ENCODE measurements around the gene FAM3C. TPM values are rescaled to one million over a fixed set of nuclear protein-coding genes. Genes with fewer than 3 reads are reported as not detected.

FAM3C gene
- total RNA-seq, 1 experiment from 2014 or later = 322 TPM

DNA sequence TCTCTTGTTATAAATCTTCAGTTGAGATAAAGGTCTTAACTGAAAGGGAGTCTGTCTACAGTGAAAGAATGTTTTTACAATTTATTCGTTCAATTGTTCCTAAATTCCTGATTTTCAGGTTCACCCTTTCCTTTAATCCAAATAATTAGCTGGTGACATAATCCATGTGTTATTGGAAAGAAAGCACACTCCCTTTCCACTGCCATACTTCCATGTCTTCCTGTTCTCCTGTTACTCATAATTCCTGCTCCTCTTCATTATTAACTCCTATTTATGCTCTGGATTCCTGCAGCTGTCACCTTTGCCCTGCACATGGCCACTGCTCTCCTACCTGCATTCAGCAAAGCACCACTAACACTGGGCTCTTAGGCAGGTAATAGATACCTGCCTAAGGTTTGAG is 40.0 kb upstream of the FAM3C start:
- intact Hi-C loops (cut with micrococcal nuclease) = no loop called here
- DNase-seq (ENCODE audit: low read depth, low spot score) = no peak

More for the DNA sequence above, 40.0 kb upstream of the FAM3C start:
- no TSS peak for BruUV-seq (replicated peaks)
- Histone ChIP-seq H3K4me1 (ENCODE audit: control insufficient read depth in 1 of 2, insufficient read depth in 2 of 2, low read length in 2 of 2) (peaks cover 9 to 13% of the 10 kb centered on the region in 2 experiments), H4K20me1 (ENCODE audit: insufficient read depth) (no peaks in the 10 kb centered on the region), H3K9me2 (ENCODE audit: insufficient read depth) (0 out of 2 replicates have a peak, but pooled peaks cover 3% of the 10 kb centered on the region), H3K9me3 (ENCODE audit: control insufficient read depth in 1 of 2, insufficient read depth in 1 of 2, low read depth in 1 of 2, low read length in 2 of 2) (no peaks in the 10 kb centered on the region), H3K79me2 (ENCODE audit: insufficient read depth, low read length) (no peaks in the 10 kb centered on the region), H3K27ac (ENCODE audit: low read depth, low read length) (no peak overlapping the region), H3K9ac (ENCODE audit: low read length) (no peak overlapping the region), H3K4me3 (replicated peaks in 1 of 2; ENCODE audit: low read depth in 1 of 2, low read length in 2 of 2) (no peak overlapping the region), H3K27me3 (ENCODE audit: insufficient read depth, low read length) (no peaks in the 10 kb centered on the region), H2AFZ (ENCODE audit: low read depth, low read length, poor library complexity, severe bottlenecking) (no peak overlapping the region), H3K36me3 (ENCODE audit: control insufficient read depth in 1 of 2, insufficient read depth in 2 of 2, low read length in 2 of 2) (no peaks in the 10 kb centered on the region), H3K4me2 (ENCODE audit: low read length) (no peak overlapping the region)
- no peak for TF ChIP-seq MAX (IDR thresholded peaks at IDR 0.05)
- no peak for TF ChIP-seq SRF (IDR thresholded peaks at IDR 0.05; ENCODE audit: low read depth)
- no peak for TF ChIP-seq EGR1 (IDR thresholded peaks at IDR 0.05; ENCODE audit: low read depth)
- TF ChIP-seq EZH2 (IDR thresholded peaks at IDR 0.05) = no peak
- no peak for TF ChIP-seq CBX3 (IDR thresholded peaks at IDR 0.05; ENCODE audit: low read depth)
- no peak for TF ChIP-seq JUND (IDR thresholded peaks at IDR 0.05)
- TF ChIP-seq POLR2AphosphoS5 (IDR thresholded peaks at IDR 0.05; ENCODE audit: low read depth, low read length) = no peak
- TF ChIP-seq EZH2phosphoT487 (IDR thresholded peaks at IDR 0.05; ENCODE audit: borderline replicate concordance) = no peak
- TF ChIP-seq REST (IDR thresholded peaks at IDR 0.05; ENCODE audit: low read depth) = no peak
- no peak for TF ChIP-seq POLR2A (IDR thresholded peaks at IDR 0.05; ENCODE audit: borderline replicate concordance, extremely low read depth, insufficient read depth, insufficient read length)
- TF ChIP-seq CEBPB (IDR thresholded peaks at IDR 0.05; ENCODE audit: low read depth) = no peak
- TF ChIP-seq TCF7L2 (IDR thresholded peaks at IDR 0.05; ENCODE audit: borderline replicate concordance, extremely low read depth, insufficient read depth, insufficient read length) = no peak
- no peak for TF ChIP-seq SIN3A (IDR thresholded peaks at IDR 0.05; ENCODE audit: low read depth)
- TF ChIP-seq FOSL1 (IDR thresholded peaks at IDR 0.05; ENCODE audit: low read depth) = no peak
- no peak for TF ChIP-seq ZNF274 (IDR thresholded peaks at IDR 0.05; ENCODE audit: low read depth, low read length)
- TF ChIP-seq, protein P1, sequence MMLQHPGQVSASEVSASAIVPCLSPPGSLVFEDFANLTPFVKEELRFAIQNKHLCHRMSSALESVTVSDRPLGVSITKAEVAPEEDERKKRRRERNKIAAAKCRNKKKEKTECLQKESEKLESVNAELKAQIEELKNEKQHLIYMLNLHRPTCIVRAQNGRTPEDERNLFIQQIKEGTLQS (IDR thresholded peaks at IDR 0.05) = no peak
- no peak for TF ChIP-seq CTCF (IDR thresholded peaks at IDR 0.05 in 2 of 3, conservative IDR thresholded peaks at IDR 0.05 in 1 of 3; ENCODE audit: borderline replicate concordance in 1 of 3, insufficient read depth in 1 of 3, low read depth in 2 of 3, low read length in 2 of 3)
- no peak for TF ChIP-seq ZFX (IDR thresholded peaks at IDR 0.05)
- TF ChIP-seq SP1 (IDR thresholded peaks at IDR 0.05; ENCODE audit: low read depth) = no peak
- TF ChIP-seq YY1 (IDR thresholded peaks at IDR 0.05; ENCODE audit: extremely low read depth, insufficient replicate concordance, low read depth, low read length) = no peak
- POLR2A ChIA-PET = no interaction called here
- CTCF ChIA-PET = no interaction called here
- RAD21 ChIA-PET (ENCODE audit: low non-redundant PET in 1 of 2, low total read pairs in 2 of 2, uncharacterized antibody in 2 of 2, unreplicated experiment in 2 of 2) = no interaction called here
- no peak for ATAC-seq
